ENCODE measurements around the gene BAD.
A peak's percentile ranks its signal among the peaks of the same experiment; 100 is the strongest.

The BAD gene

GRCh38 chr11:64227405-64227956 is 57.0 kb downstream of the BAD start:
- no peak for DNase-seq

GRCh38 chr11:64226507-64227051 is 57.9 kb downstream of the BAD start:
- peak; percentile 65 for DNase-seq

DNA sequence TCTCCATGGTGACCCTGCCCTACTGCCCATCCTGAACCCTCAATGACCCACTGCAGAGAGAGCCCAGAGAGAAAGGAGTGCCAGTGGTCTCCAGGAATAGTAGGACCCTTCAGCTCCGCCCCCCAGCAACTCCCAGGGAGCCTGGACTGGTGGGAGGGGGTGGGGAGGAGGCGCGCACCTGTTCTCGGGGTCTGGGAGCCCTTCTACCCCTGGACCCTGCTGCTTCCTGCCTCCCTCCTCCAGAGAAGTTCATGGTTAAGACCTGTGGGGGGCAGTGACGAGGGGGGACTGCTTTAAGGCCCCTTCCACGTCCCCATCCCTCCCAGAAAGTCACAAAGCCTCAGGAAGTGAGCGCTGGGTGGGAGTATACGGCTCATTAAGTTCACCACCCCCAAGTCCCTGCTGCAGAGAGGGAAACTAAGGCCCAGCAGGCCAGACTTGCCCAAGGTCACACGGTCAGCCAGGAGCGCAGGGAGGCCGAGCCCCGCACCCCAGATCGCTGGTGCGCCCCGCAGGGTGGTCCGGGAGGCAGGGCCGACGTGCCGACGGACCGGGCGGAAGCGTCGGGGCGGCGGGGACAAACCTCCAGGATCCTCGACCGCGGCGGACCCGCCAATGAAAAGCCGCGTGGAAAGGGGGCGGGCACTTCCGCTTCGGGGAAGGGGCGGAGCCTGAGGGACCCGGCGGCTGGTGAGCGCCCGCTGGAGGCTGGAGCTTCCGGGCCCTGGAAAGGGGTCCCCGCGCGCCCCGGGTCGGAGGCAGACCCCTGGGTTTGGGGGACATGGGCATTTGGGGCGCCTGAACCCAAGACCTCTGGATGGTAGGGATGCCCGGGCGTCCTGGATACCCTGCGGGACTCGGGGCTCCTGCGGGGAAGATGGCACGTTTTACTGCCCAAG is 58.6 kb downstream of the BAD start, which contains the start of the genes NUDT22 and TRPT1:
Gene NUDT22, plus strand, starts transcription at position 667 of the 899 bp plus-strand sequence. CDS start 379 bp downstream, outside the sequence.
Gene TRPT1, minus strand, starts transcription at position 579 of the 899 bp plus-strand sequence. Its CDS starts 326 bp downstream, at position 253.
- DNase-seq, result peak; percentile 83

DNA sequence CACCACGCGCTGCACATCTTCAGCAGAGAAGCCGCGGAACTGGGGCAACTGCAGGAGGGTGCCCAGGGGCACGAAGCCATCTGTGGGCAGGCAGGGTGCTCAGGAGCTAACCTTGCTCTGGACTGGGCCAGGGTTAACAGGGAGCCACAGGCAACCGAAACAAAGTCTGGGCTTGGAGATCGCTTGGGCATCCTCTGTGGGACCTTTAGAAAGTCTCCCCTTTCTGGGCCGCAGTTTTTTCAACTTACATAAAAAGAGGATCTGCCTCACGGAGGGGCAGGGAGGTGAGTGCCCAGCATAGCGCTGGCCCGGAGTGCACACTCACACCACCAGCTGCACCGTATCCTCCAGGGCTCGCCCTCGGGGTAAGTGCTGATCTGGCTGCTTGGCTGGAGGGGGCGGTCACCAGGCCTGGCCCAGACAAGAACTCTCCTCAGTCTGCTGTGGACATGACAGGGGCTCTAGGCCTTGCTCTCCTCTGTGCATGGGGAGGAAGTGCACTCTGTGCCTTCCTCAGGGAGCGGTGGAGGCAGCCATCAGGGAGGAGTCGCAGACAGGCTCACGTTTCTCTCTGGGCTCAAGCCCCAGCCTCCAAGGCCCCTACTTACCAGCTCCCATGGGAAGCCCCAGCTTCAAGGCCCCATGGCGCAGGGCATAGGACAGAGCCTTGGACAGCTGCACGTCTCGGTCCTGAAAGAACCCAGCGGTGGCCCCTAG is 59.4 kb downstream of the BAD start:
- no peak for DNase-seq

GRCh38 chr11:64224151-64224890 is 60.1 kb downstream of the BAD start:
- no peak for DNase-seq

GRCh38 chr11:64223001-64223651 is 61.3 kb downstream of the BAD start:
- no peak for DNase-seq

DNA sequence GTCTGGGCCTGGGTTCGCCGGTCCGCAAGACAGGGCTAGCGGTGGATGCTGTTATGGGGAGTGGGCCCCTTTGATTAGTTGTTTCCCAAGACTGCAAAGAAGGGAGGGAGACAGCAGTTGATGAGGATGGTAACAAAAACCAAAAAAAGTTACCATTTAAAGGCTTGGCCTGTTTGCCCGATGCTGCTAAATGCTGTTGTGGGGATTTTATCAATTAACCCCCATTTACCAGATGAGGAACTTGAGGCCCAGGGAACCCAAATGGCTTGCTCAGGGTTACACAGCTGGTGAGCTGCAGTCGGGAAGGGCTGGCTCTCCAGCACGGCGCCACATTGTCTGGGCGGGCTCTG is 61.8 kb downstream of the BAD start:
- DNase-seq, result no peak

- DNase-seq, result no peak
These were observed 63.7 kb downstream of the BAD start for GRCh38 chr11:64220798-64221197.

DNA sequence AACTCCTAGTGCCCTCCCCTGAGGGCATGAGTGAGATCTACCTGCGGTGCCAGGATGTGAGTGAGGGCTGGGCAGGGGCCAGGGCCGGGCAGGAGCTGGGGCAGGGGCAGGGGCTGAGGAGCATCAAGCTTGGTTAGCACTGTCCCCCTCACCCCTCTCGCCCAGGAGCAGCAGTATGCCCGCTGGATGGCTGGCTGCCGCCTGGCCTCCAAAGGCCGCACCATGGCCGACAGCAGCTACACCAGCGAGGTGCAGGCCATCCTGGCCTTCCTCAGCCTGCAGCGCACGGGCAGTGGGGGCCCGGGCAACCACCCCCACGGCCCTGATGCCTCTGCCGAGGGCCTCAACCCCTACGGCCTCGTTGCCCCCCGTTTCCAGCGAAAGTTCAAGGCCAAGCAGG is 64.2 kb downstream of the BAD start:
- no peak for DNase-seq

All from CD4-positive, alpha-beta T cell treated with Interferon gamma for 1 hour (primary cell).